NT2/D1 (cell line): ENCODE data around the gene DCDC1.

Source experiments
- DNase-seq: peaks from one replicate; pipeline ENCODE4 v3.0.0-alpha.2; 2011; ENCODE audit warnings: low read depth, low spot score
- H3K27me3 ChIP-seq: 2 replicates; pipeline ENCODE4 v1.6.0; 2011; ENCODE audit warnings: mild to moderate bottlenecking; ENCODE audit not compliant: insufficient read length, insufficient read depth
- H3K36me3 ChIP-seq: 2 replicates; pipeline ENCODE4 v1.6.1; 2011; ENCODE audit warnings: mild to moderate bottlenecking, low read length, mixed read lengths; ENCODE audit not compliant: insufficient read depth, insufficient read length
- H3K4me1 ChIP-seq: 2 replicates; pipeline ENCODE4 v1.5.1; 2011; ENCODE audit not compliant: insufficient read depth, insufficient read length
- H3K4me3 ChIP-seq: 2 replicates; pipeline ENCODE4 v1.5.1; 2011; ENCODE audit warnings: low read depth; ENCODE audit not compliant: insufficient read length
- H3K9ac ChIP-seq: 2 replicates; pipeline ENCODE4 v1.6.0; 2011; ENCODE audit warnings: low read depth; ENCODE audit not compliant: insufficient read length
- H3K9me3 ChIP-seq: 2 replicates; pipeline ENCODE4 v1.5.1; 2011; ENCODE audit warnings: mild to moderate bottlenecking, low read length; ENCODE audit not compliant: insufficient read depth
- SUZ12 ChIP-seq: IDR thresholded peaks from 2 replicates; pipeline ENCODE4 v1.6.1; 2011; ENCODE audit not compliant: insufficient read length, insufficient read depth; ENCODE audit errors: extremely low read depth
- YY1 ChIP-seq: IDR thresholded peaks from 2 replicates; pipeline ENCODE4 v1.6.1; 2011; ENCODE audit not compliant: insufficient read length, insufficient read depth
- ZNF274 ChIP-seq: IDR thresholded peaks from 2 replicates; pipeline ENCODE4 v1.6.1; 2011; ENCODE audit warnings: mild to moderate bottlenecking, low read depth, low read length

Gene DCDC1

DNA sequence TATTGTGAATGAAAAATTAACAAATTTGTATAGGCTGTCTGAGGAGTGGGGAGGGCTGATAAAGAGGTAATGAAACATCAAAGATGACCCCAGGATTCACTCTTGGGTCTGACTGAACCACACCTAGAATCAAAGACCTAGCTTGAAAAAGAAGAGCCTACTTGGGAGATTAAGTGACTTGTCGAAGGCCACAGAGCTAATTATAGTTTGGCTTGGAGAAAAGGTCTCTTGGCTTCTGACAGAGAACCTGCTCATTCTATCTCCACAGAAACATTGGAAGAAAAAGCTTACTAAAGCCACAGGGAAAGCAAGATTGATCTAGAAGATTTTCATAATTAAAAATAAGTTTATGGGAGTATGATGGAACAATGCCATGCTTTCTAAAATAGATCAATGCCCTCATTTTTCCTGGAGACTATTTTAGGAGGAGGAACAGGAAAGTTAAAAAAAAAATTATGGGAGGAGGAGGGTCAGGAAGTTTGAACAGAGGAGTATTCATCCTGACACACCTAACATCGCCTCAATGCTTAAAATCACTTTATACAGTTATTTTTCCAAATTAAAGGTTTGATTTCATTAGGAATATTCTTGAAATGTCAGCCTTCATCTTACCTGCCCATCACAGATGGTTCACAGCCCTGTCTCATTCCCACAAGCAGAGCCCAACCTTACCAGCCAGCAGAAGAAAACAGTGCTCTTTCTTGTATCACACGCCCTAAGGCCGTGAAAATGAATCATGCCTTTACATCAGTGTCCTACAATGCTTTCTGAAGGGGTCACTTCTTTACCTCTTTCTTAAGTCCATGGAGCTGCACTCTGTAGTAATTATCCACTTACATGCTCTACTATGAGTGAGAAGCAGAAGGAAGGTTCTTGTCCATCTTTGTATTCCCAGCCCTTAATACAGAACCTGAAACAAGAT is 552.3 kb downstream of the DCDC1 start:
- Histone ChIP-seq H3K4me3 (no peak overlapping the region), H3K4me1 (no peaks in the 10 kb centered on the region), H3K9me3 (no peaks in the 10 kb centered on the region), H3K36me3 (no peaks in the 10 kb centered on the region), H3K9ac (no peak overlapping the region), H3K27me3 (no peaks in the 10 kb centered on the region)
- TF ChIP-seq SUZ12, result no peak
- TF ChIP-seq ZNF274, result no peak
- TF ChIP-seq YY1, result no peak
- no peak for DNase-seq

DNA sequence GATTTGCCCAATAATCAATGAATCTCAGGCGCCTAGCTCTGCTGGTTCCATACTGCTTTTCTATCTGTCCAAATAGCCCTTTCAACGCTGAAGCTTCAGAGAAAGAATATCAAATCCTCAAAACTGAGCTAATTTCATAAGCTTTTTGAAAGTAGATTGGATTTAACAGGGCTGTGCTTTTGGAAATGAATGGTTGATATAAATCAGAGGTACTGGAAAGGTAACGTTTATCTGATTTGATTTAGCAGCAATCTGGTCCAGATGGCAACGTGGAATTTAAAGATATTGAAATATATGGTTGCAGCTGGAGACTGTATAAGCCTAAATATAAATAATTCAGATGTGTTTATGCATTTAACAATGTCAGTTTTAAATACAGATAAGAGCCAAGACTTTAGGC is 553.9 kb downstream of the DCDC1 start:
- no peak overlapping the region for H3K4me3 ChIP-seq
- H3K4me1 ChIP-seq, result no peaks in the 10 kb centered on the region
- TF ChIP-seq YY1, result no peak
- TF ChIP-seq ZNF274, result no peak
- TF ChIP-seq SUZ12, result no peak

DNA sequence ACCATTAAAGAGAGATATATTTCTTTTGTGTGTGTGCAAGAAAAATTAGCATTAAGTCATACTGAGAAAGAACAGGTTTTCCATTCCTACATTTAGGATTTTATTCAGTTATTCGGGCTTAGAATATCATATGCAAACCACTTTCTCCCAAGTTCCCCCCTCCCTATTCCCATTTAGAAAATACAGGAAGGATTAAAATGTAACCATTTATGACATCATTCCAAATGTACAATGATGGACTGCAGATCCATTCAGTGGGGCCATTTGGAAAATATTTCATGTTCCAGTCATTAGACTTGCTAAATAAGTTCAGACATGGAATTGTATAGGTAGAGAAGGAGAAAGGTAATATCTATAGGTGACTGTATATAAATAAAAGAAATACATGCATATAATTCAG is 554.8 kb downstream of the DCDC1 start:
- Histone ChIP-seq H3K9ac (no peak overlapping the region), H3K27me3 (no peaks in the 10 kb centered on the region), H3K4me3 (no peak overlapping the region), H3K4me1 (no peaks in the 10 kb centered on the region), H3K36me3 (no peaks in the 10 kb centered on the region), H3K9me3 (no peaks in the 10 kb centered on the region)
- DNase-seq, result no peak
- no peak for TF ChIP-seq ZNF274
- TF ChIP-seq SUZ12, result no peak
- TF ChIP-seq YY1, result no peak

More for the DNA sequence above, 553.9 kb downstream of the DCDC1 start:
- DNase-seq, result no peak
- H3K36me3 ChIP-seq, result no peaks in the 10 kb centered on the region
- H3K9me3 ChIP-seq, result no peaks in the 10 kb centered on the region
- H3K27me3 ChIP-seq, result no peaks in the 10 kb centered on the region
- H3K9ac ChIP-seq, result no peak overlapping the region
